ENCODE results near the gene CNTN4.

- no peak for TF ChIP-seq CTCF (IDR thresholded peaks at IDR 0.05)
- TF ChIP-seq POLR2A (IDR thresholded peaks at IDR 0.05): no peak
Measured at GRCh38 chr3:2934541-2934940, 835.9 kb downstream of the CNTN4 start.

All from tibial nerve (tissue), 3 donors.